HepG2 (cell line): ENCODE results near the gene RNF168. TPM values are rescaled to one million over a fixed set of nuclear protein-coding genes. Genes with fewer than 3 reads are reported as not detected.
"Not testable (repeated sequence)": the region's sequence is repeated elsewhere in the genome, so short reads cannot be mapped to it uniquely, and the experiment has no call there.

Source experiments
- ATAC-seq: fragments of 200-7000 bp; cut with Tn5 transposase; 3 replicates; pipeline ENCODE4 v1.9.1; 2020; ENCODE audit warnings: mild to moderate bottlenecking, moderate library complexity
- BruUV-seq: library from RNA; stranded (reverse); fragments of 400-500 nt; replicated peaks from 2 replicates; lab custom pipeline; 2021; lab: Mats Ljungman, UMichigan
- CTCF ChIA-PET: fragments of 300-600 bp; formaldehyde crosslinking; extraction: SDS; loops from one replicate; lab custom pipeline; 2021; ENCODE audit warnings: low total read pairs, inconsistent platforms, low intra/inter-chr PET ratio; lab: Yijun Ruan, JAX
- POLR2A ChIA-PET: fragments of 350-600 bp; sonication (Branson Sonifier 250); formaldehyde crosslinking; loops from one replicate; lab custom pipeline; 2020; ENCODE audit warnings: antibody characterized with exemption, inconsistent platforms; lab: Yijun Ruan, JAX
- DNase-seq: peaks from one replicate; pipeline ENCODE4 v3.0.0-alpha.2; 2015; ENCODE audit warnings: low spot score
- FAIRE-seq: peaks from 3 replicates; lab custom pipeline; 2011; peaks lifted over from hg19 to GRCh38; lab: Jason Lieb, UNC
- H2AFZ ChIP-seq: one replicate; pipeline ENCODE4 v1.6.1; 2011; ENCODE audit warnings: low read length, inconsistent platforms
- H3K27ac ChIP-seq: fragments of 300-600 bp; 3 replicates; pipeline ENCODE4 v1.8.0; 2011; ENCODE audit warnings: mixed run types, mild to moderate bottlenecking, mixed read lengths, low read length, inconsistent platforms; ENCODE audit not compliant: insufficient read depth; ENCODE audit errors: extremely low read length
- H3K27me3 ChIP-seq, 2 experiments: fragments of 200-600 bp in 1 of 2; 2 replicates in 1 of 2; 3 replicates in 1 of 2; pipeline versions ENCODE4 v1.6.0 to v1.8.0; 2011; ENCODE audit warnings: low read length in 2 of 2, mild to moderate bottlenecking in 2 of 2, moderate library complexity in 2 of 2, inconsistent platforms in 1 of 2; ENCODE audit not compliant: insufficient read depth in 2 of 2, control insufficient read depth in 1 of 2
- H3K36me3 ChIP-seq, 2 experiments: fragments of 200-600 bp in 1 of 2; replicated peaks in 1 of 2; 2 replicates in 1 of 2; 3 replicates in 1 of 2; pipeline versions ENCODE4 v1.5.1 to v1.8.0; 2011; ENCODE audit warnings: low read length in 2 of 2, inconsistent platforms in 1 of 2; ENCODE audit not compliant: insufficient read depth in 2 of 2, control insufficient read depth in 1 of 2
- H3K4me1 ChIP-seq: 2 replicates; pipeline ENCODE4 v1.5.1; 2012; ENCODE audit warnings: low read length, inconsistent platforms; ENCODE audit not compliant: insufficient read depth
- H3K4me2 ChIP-seq: 2 replicates; pipeline ENCODE4 v1.6.0; 2011; ENCODE audit warnings: low read depth, low read length, inconsistent platforms
- H3K4me3 ChIP-seq, 3 experiments: fragments of 200-600 bp in 1 of 3; sonication (generic), shearing (Covaris generic) in 1 of 3; replicated peaks in 1 of 3; 2 replicates each; pipeline ENCODE4 v1.5.1; 2011 to 2016; ENCODE audit warnings: low read length in 3 of 3, inconsistent platforms in 2 of 3, low read depth in 2 of 3, mild to moderate bottlenecking in 2 of 3, control low read depth in 1 of 3, mixed read lengths in 1 of 3; ENCODE audit not compliant: insufficient read depth in 1 of 3
- H3K79me2 ChIP-seq: one replicate; pipeline ENCODE4 v1.6.1; 2011; ENCODE audit warnings: low read length, inconsistent platforms; ENCODE audit not compliant: insufficient read depth
- H3K9ac ChIP-seq: 2 replicates; pipeline ENCODE4 v1.6.0; 2011; ENCODE audit warnings: mild to moderate bottlenecking, low read depth, low read length, inconsistent platforms; ENCODE audit not compliant: insufficient read depth
- H3K9me3 ChIP-seq: 2 replicates; pipeline ENCODE4 v1.5.1; 2012; ENCODE audit warnings: mild to moderate bottlenecking, low read length
- H4K20me1 ChIP-seq: 2 replicates; pipeline ENCODE4 v1.6.0; 2011; ENCODE audit warnings: inconsistent platforms, mild to moderate bottlenecking, low read length, moderate library complexity; ENCODE audit not compliant: insufficient read depth
- CBX1 ChIP-seq: IDR thresholded peaks from one replicate; pipeline ENCODE4 v1.6.1; 2016; ENCODE audit warnings: antibody characterized with exemption, low read depth
- FLYWCH1 ChIP-seq: sonication (generic); formaldehyde crosslinking; IDR thresholded peaks from 2 replicates; pipeline ENCODE4 v1.8.1; 2023; ENCODE audit warnings: mild to moderate bottlenecking, missing genetic modification reagents
- HIVEP1 ChIP-seq: sonication (generic); formaldehyde crosslinking; IDR thresholded peaks from 2 replicates; pipeline ENCODE4 v1.4.0; 2020; ENCODE audit warnings: mild to moderate bottlenecking, missing genetic modification reagents
- JARID2 ChIP-seq: sonication (generic); formaldehyde crosslinking; IDR thresholded peaks from 2 replicates; pipeline ENCODE4 v1.8.1; 2023; ENCODE audit warnings: missing genetic modification reagents, inconsistent platforms; ENCODE audit not compliant: insufficient replicate concordance
- KAT8 ChIP-seq: IDR thresholded peaks from 2 replicates; pipeline ENCODE4 v1.6.1; 2016; ENCODE audit warnings: missing genetic modification reagents, missing compliant biosample characterization
- KLF15 ChIP-seq: sonication (generic); formaldehyde crosslinking; IDR thresholded peaks from 2 replicates; pipeline ENCODE4 v1.8.1; 2023; ENCODE audit warnings: borderline replicate concordance, mild to moderate bottlenecking, inconsistent platforms, missing genetic modification reagents, mixed read lengths
- MED8 ChIP-seq: sonication (generic); formaldehyde crosslinking; IDR thresholded peaks from 2 replicates; pipeline ENCODE4 v1.8.1; 2023; ENCODE audit warnings: mild to moderate bottlenecking, missing genetic modification reagents; ENCODE audit not compliant: insufficient replicate concordance
- NR2F6 ChIP-seq, 2 experiments: IDR thresholded peaks; 2 replicates each; pipeline ENCODE4 v1.6.1; 2016; ENCODE audit warnings: antibody characterized with exemption in 1 of 2, mild to moderate bottlenecking in 1 of 2
- PCBP2 ChIP-seq: fragments of 200-400 bp; formaldehyde crosslinking; optimal IDR thresholded peaks from 2 replicates; pipeline ENCODE3; 2018; ENCODE audit warnings: low read length, low read depth; ENCODE audit not compliant: poor library complexity, severe bottlenecking
- RFXANK ChIP-seq: IDR thresholded peaks from 2 replicates; pipeline ENCODE4 v1.6.1; 2016
- SAP130 ChIP-seq: IDR thresholded peaks from 2 replicates; pipeline ENCODE4 v1.6.1; 2016; ENCODE audit warnings: low read depth
- ZNF124 ChIP-seq: sonication (generic); formaldehyde crosslinking; IDR thresholded peaks from 2 replicates; pipeline ENCODE4 v1.4.0; 2020; ENCODE audit warnings: missing genetic modification reagents
- ZNF224 ChIP-seq: sonication (generic); formaldehyde crosslinking; IDR thresholded peaks from 2 replicates; pipeline ENCODE4 v1.5.0; 2020; ENCODE audit warnings: mild to moderate bottlenecking, missing genetic modification reagents
- ZNF333 ChIP-seq: sonication (generic); formaldehyde crosslinking; IDR thresholded peaks from 2 replicates; pipeline ENCODE4 v1.4.0; 2020; ENCODE audit warnings: mild to moderate bottlenecking, missing genetic modification reagents, borderline replicate concordance
- ZNF441 ChIP-seq: sonication (generic); formaldehyde crosslinking; IDR thresholded peaks from 2 replicates; pipeline ENCODE4 v1.7.0; 2021; ENCODE audit warnings: missing genetic modification reagents, borderline replicate concordance
- ZNF550 ChIP-seq: sonication (generic); formaldehyde crosslinking; IDR thresholded peaks from 2 replicates; pipeline ENCODE4 v1.4.0; 2020; ENCODE audit warnings: mild to moderate bottlenecking, missing genetic modification reagents, borderline replicate concordance
- ZNF605 ChIP-seq: sonication (generic); formaldehyde crosslinking; IDR thresholded peaks from 2 replicates; pipeline ENCODE4 v1.8.0; 2022; ENCODE audit warnings: mild to moderate bottlenecking, missing genetic modification reagents
- ZNF777 ChIP-seq: sonication (generic); formaldehyde crosslinking; IDR thresholded peaks from 2 replicates; pipeline ENCODE4 v1.4.0; 2020; ENCODE audit warnings: missing genetic modification reagents
- ZSCAN29 ChIP-seq: sonication (generic); formaldehyde crosslinking; conservative IDR thresholded peaks from 2 replicates; pipeline ENCODE4 v1.4.0; 2020; ENCODE audit warnings: mild to moderate bottlenecking, missing genetic modification reagents
- ZSCAN31 ChIP-seq: sonication (generic); formaldehyde crosslinking; IDR thresholded peaks from 2 replicates; pipeline ENCODE4 v1.5.0; 2020; ENCODE audit warnings: low read depth, mild to moderate bottlenecking, missing genetic modification reagents
- ZZZ3 ChIP-seq: sonication (generic); formaldehyde crosslinking; IDR thresholded peaks from 2 replicates; pipeline ENCODE4 v1.4.0; 2020; ENCODE audit warnings: missing genetic modification reagents, mild to moderate bottlenecking, borderline replicate concordance
- WGBS: methylation state at CpG from one replicate; pipeline ENCODE4 v1.1.6; 2017; ENCODE audit warnings: low lambda C conversion rate; 5-methylcytosine and 5-hydroxymethylcytosine counted together
- in situ Hi-C: cut with HindIII; loops from 2 replicates; pipeline ENCODE4 v1.10.0; 2017; ENCODE audit warnings: low pct_unique_long_range_greater_than_20kb; ENCODE audit not compliant: extremely low pct_ligation_motif_present
- intact Hi-C: fragments of 100-400 bp; cut with micrococcal nuclease; formaldehyde crosslinking; loops from one replicate; pipeline ENCODE4 v1.10.0; 2022; ENCODE audit not compliant: unreplicated experiment
- polyA plus RNA-seq, 8 experiments: library from polyadenylated mRNA; depleted of rRNA in 3 of 8; stranded (reverse) in 7 of 8; unstranded in 1 of 8; fragments of >200 nt; fragmentation: Illumina TruSeq in 4 of 8; extraction: Trizol in 4 of 8; gene quantifications; 2 replicates each; pipeline versions ENCODE4 v1.2.1 to v1.2.3, GENCODE V29; 2011 to 2016; ENCODE audit warnings: low read depth in 4 of 8, missing spikeins in 1 of 8, mixed read lengths in 1 of 8; ENCODE audit not compliant: insufficient read depth in 1 of 8
- total RNA-seq, 5 experiments: library from RNA; depleted of rRNA; stranded (reverse); fragments of >200 nt; fragmentation: Illumina TruSeq; extraction: Trizol; gene quantifications; 2 replicates each; pipeline ENCODE4 v1.2.3, GENCODE V29; 2016; ENCODE audit warnings: low read depth in 1 of 5

RNF168 gene
- total and polyA plus RNA-seq, 2 of the 13 experiments (the other 11 are each of a cell fraction or from before 2014, with no cell fraction given), result 3.7 to 22.9 TPM

- Histone ChIP-seq H3K9ac (peak overlapping the region; percentile 57), H3K4me1 (peaks cover 37% of the 10 kb centered on the region), H3K27ac (peak overlapping the region; percentile 90), H3K4me3 (peak overlapping the region; percentile 90 to 99 (median 99)), H3K79me2 (peaks cover 41% of the 10 kb centered on the region), H3K4me2 (peak overlapping the region; percentile 81)
- BruUV-seq; ATAC-seq; intact Hi-C loops; H3K9me3 ChIP-seq; H4K20me1 ChIP-seq; DNase-seq; H3K36me3 ChIP-seq; H3K27me3 ChIP-seq; in situ Hi-C loops; H2AFZ ChIP-seq; FAIRE-seq; TF ChIP-seq NR2F6 (CRISPR knock-in tag; IDR thresholded peaks at IDR 0.05): not testable (repeated sequence)
- WGBS, result 8% methylated on average over 5 of the region's 7 CpGs
- CTCF ChIA-PET, result interaction anchor here (1.3 kb wide), 1 partner anchor 19 kb away, joined by 3 read pairs; no protein-coding TSS in a partner anchor
- TF ChIP-seq MED8 (CRISPR knock-in tag), result peak; percentile 8
- TF ChIP-seq NR2F6 (IDR thresholded peaks at IDR 0.05), result peak; percentile 2; the same call in 1 of the 2 replicates
- TF ChIP-seq ZNF333 (CRISPR knock-in tag), result 0 out of 2 replicates have a peak, but pooled peaks have one; percentile 2
- TF ChIP-seq HIVEP1, result 0 out of 2 replicates have a peak, but pooled peaks have one; percentile 4
- TF ChIP-seq ZNF605, result peak; percentile 11; the same call in 1 of the 2 replicates
- POLR2A ChIA-PET, result interaction anchor here (1.1 to 2.1 kb wide), 5 partner anchors 9 to 186 kb away, joined by 4 to 7 read pairs (median 5); partner anchors contain the start of genes DYNLT2B, FBXO45 and WDR53
Observed at GRCh38 chr3:196504077-196504398, 470 bp upstream of the RNF168 start.

GRCh38 chr3:196502775-196503195 is 783 bp downstream of the RNF168 start:
- Histone ChIP-seq H3K4me3 (peak overlapping the region; percentile 90 to 99 (median 99)), H4K20me1 (peaks cover 3% of the 10 kb centered on the region; the same call in 1 of the 2 replicates), H3K4me2 (peak overlapping the region; percentile 78), H3K9ac (peak overlapping the region; percentile 87), H3K27ac (peak overlapping the region; percentile 90), H3K79me2 (peaks cover 53% of the 10 kb centered on the region), H3K36me3 (0 out of 5 replicates have a peak, but pooled peaks cover 0 to 4% of the 10 kb centered on the region in 2 experiments), H2AFZ (no peak overlapping the region), H3K9me3 (no peaks in the 10 kb centered on the region), H3K4me1 (peaks cover 50% of the 10 kb centered on the region), H3K27me3 (no peaks in the 10 kb centered on the region; a peak in 1 of 5 replicates)
- peak; percentile 8 for FAIRE-seq
- under 1% methylated on average over 27 of the region's 27 CpGs for WGBS
- DNase-seq, result peak; percentile 30
- in situ Hi-C loops (no loop called here), intact Hi-C loops (no loop called here)
- peak; percentile 26 for ATAC-seq
- ChIA-PET CTCF (no interaction called here), POLR2A (interaction anchor here (1.4 to 2.1 kb wide), 3 partner anchors 10 to 185 kb away, joined by 4 to 7 read pairs (median 6); partner anchors contain the start of gene DYNLT2B)
- BruUV-seq, result no TSS peak
- no peak for TF ChIP-seq JARID2
- no peak for TF ChIP-seq FLYWCH1
- no peak for TF ChIP-seq KAT8 (CRISPR knock-in tag)
- peak; percentile 15; the same call in 1 of the 2 replicates for TF ChIP-seq KLF15 (CRISPR knock-in tag)
- TF ChIP-seq ZNF550 (CRISPR knock-in tag), result 0 out of 2 replicates have a peak, but pooled peaks have one; percentile 56
- TF ChIP-seq RFXANK, result no peak
- 0 out of 2 replicates have a peak, but pooled peaks have one; percentile 9 for TF ChIP-seq ZSCAN31
- TF ChIP-seq PCBP2, result no peak
- peak; percentile 17; the same call in 1 of the 2 replicates for TF ChIP-seq SAP130 (CRISPR knock-in tag)
- no peak for TF ChIP-seq ZNF124
- TF ChIP-seq CBX1, result no peak
- TF ChIP-seq ZNF777, result 0 out of 2 replicates have a peak, but pooled peaks have one; percentile 14
- TF ChIP-seq ZNF224 (CRISPR knock-in tag), result peak; percentile 68; the same call in 1 of the 2 replicates
- TF ChIP-seq ZSCAN29 (CRISPR knock-in tag), result no peak
- TF ChIP-seq ZZZ3 (CRISPR knock-in tag), result no peak
- no peak for TF ChIP-seq ZNF441 (CRISPR knock-in tag)
